Thymus (tissue), 11 donors: Measurements from ENCODE around the gene ARHGAP9. TPM values are rescaled to one million over a fixed set of nuclear protein-coding genes. Genes with fewer than 3 reads are reported as not detected.

Experiments
- DNase-seq, 9 donors: peaks; one replicate each; pipeline ENCODE4 v3.0.0-alpha.2; 2013; ENCODE audit warnings: low spot score in 9 of 9, low read depth in 6 of 9, missing footprints in 1 of 9
- H3K27ac ChIP-seq, 2 donors: one replicate each; pipeline ENCODE4 v1.5.1; 2013; ENCODE audit warnings: control low read depth in 1 of 2, low read depth in 1 of 2, low read length in 1 of 2, mild to moderate bottlenecking in 1 of 2, moderate library complexity in 1 of 2
- H3K27me3 ChIP-seq, 2 donors: one replicate each; pipeline ENCODE4 v1.5.1; 2013; ENCODE audit warnings: low read length in 1 of 2; ENCODE audit not compliant: control insufficient read depth in 2 of 2, insufficient read depth in 1 of 2
- H3K36me3 ChIP-seq, 2 donors: one replicate each; pipeline ENCODE4 v1.5.1; 2013; ENCODE audit warnings: low read length in 1 of 2, mild to moderate bottlenecking in 1 of 2, moderate library complexity in 1 of 2; ENCODE audit not compliant: control insufficient read depth in 2 of 2, insufficient read depth in 2 of 2
- H3K4me1 ChIP-seq, 2 donors: one replicate each; pipeline ENCODE4 v1.5.1; 2013; ENCODE audit warnings: low read length in 2 of 2; ENCODE audit not compliant: control insufficient read depth in 2 of 2, insufficient read depth in 2 of 2
- H3K4me3 ChIP-seq, 2 donors: one replicate each; pipeline ENCODE4 v1.5.1; 2013; ENCODE audit warnings: low read length in 2 of 2, control low read depth in 1 of 2, mild to moderate bottlenecking in 1 of 2
- H3K9me3 ChIP-seq, 2 donors: one replicate each; pipeline ENCODE4 v1.5.1; 2013; ENCODE audit warnings: low read length in 1 of 2, mild to moderate bottlenecking in 1 of 2; ENCODE audit not compliant: control insufficient read depth in 2 of 2, insufficient read depth in 1 of 2
- WGBS: extraction: QIAGEN DNeasy Blood & Tissue Kit; methylation state at CpG from one replicate; pipeline ENCODE4 v1.1.7; 2013; 5-methylcytosine and 5-hydroxymethylcytosine counted together
- polyA plus RNA-seq: library from polyadenylated mRNA; stranded (reverse); fragments of 200-250 nt; gene quantifications from one replicate; pipeline ENCODE4 v1.2.3, GENCODE V29; 2013
- total RNA-seq: library from RNA; stranded (reverse); fragments of 120-200 nt; gene quantifications from one replicate; pipeline ENCODE4 v1.2.4, GENCODE V29; 2013
- donor health status: healthy.

ARHGAP9 gene
- total and polyA plus RNA-seq, 2 donors, result 71.1 to 165 TPM

GRCh38 chr12:57523706-57524614, 44.3 kb upstream of the ARHGAP9 start:
- H3K4me1 ChIP-seq, result peaks cover 30 to 52% of the 10 kb centered on the region in 2 donors
- peak overlapping the region; percentile 82 to 99 for H3K27ac ChIP-seq
- peaks cover 45 to 50% of the 10 kb centered on the region in 2 donors for H3K36me3 ChIP-seq
- H3K4me3 ChIP-seq, result peak overlapping the region; percentile 71 to 84
- H3K9me3 ChIP-seq, result no peaks in the 10 kb centered on the region
- H3K27me3 ChIP-seq, result no peaks in the 10 kb centered on the region
- DNase-seq, result no peak
- 87% methylated on average over 14 of the region's 14 CpGs for WGBS

- Histone ChIP-seq H3K4me1 (peaks cover 33 to 54% of the 10 kb centered on the region in 2 donors), H3K4me3 (peak overlapping the region; percentile 71 to 84), H3K9me3 (no peaks in the 10 kb centered on the region), H3K27ac (peak overlapping the region; percentile 99), H3K36me3 (peaks cover 39 to 47% of the 10 kb centered on the region in 2 donors), H3K27me3 (no peaks in the 10 kb centered on the region)
- 1% methylated on average over 38 of the region's 38 CpGs for whole genome bisulfite sequencing
- DNase-seq, result peak in 7 of 9 donors; percentile 39 to 80 (median 58)
Observed at GRCh38 chr12:57522887-57523705, 43.4 kb upstream of the ARHGAP9 start.

GRCh38 chr12:57522011-57522886, 42.6 kb upstream of the ARHGAP9 start, which contains the start of gene MBD6:
TSS of gene MBD6 (plus strand) at chr12:57522824. CDS start at chr12:57524304, 1,480 bp downstream.
- H3K36me3 ChIP-seq, result peaks cover 34 to 47% of the 10 kb centered on the region in 2 donors
- peak within 1 kb of the TSS; percentile 71 to 84 for H3K4me3 ChIP-seq
- H3K4me1 ChIP-seq, result peaks cover 34 to 54% of the 10 kb centered on the region in 2 donors
- H3K27ac ChIP-seq, result peak within 1 kb of the TSS; percentile 99
- no peaks in the 10 kb centered on the region for H3K9me3 ChIP-seq
- DNase-seq, result peak; percentile 71 to 92 (median 82)
- H3K27me3 ChIP-seq, result no peaks in the 10 kb centered on the region
- under 1% methylated on average over 57 of the region's 57 CpGs for WGBS

- peak overlapping the region; percentile 71 to 84 for H3K4me3 ChIP-seq
- peaks cover 34 to 54% of the 10 kb centered on the region in 2 donors for H3K4me1 ChIP-seq
- peaks cover 35 to 47% of the 10 kb centered on the region in 2 donors for H3K36me3 ChIP-seq
- peak overlapping the region; percentile 99 for H3K27ac ChIP-seq
- H3K27me3 ChIP-seq, result no peaks in the 10 kb centered on the region
- peaks cover 0 to 3% of the 10 kb centered on the region in 2 donors for H3K9me3 ChIP-seq
- WGBS, result 77% methylated on average over 17 of the region's 17 CpGs
- DNase-seq, result peak in 5 of 9 donors; percentile 16 to 41 (median 26)
Observed at GRCh38 chr12:57521525-57522010, 41.9 kb upstream of the ARHGAP9 start.

- no peaks in the 10 kb centered on the region for H3K27me3 ChIP-seq
- H3K9me3 ChIP-seq, result peaks cover 0 to 3% of the 10 kb centered on the region in 2 donors
- peak; percentile 90 to 99 (median 99) for DNase-seq
- WGBS, result under 1% methylated on average over 52 of the region's 52 CpGs
- H3K27ac ChIP-seq, result peak within 1 kb of the TSS; percentile 99
- H3K4me1 ChIP-seq, result peaks cover 34 to 49% of the 10 kb centered on the region in 2 donors
- H3K4me3 ChIP-seq, result peak within 1 kb of the TSS; percentile 71 to 80
- H3K36me3 ChIP-seq, result peaks cover 35 to 50% of the 10 kb centered on the region in 2 donors
Observed at GRCh38 chr12:57520053-57520818, 40.6 kb upstream of the ARHGAP9 start, which contains the start of gene DDIT3. TSS of gene DDIT3 (minus strand) at chr12:57520514. CDS start at chr12:57517406, 3,108 bp downstream.

GRCh38 chr12:57519796-57520052, 40.1 kb upstream of the ARHGAP9 start:
- H3K4me1 ChIP-seq, result peaks cover 31 to 44% of the 10 kb centered on the region in 2 donors
- peak overlapping the region; percentile 86 to 94 for H3K27ac ChIP-seq
- H3K36me3 ChIP-seq, result peaks cover 36 to 50% of the 10 kb centered on the region in 2 donors
- DNase-seq, result peak in 2 of 9 donors; percentile 11 to 40
- H3K27me3 ChIP-seq, result no peaks in the 10 kb centered on the region
- H3K4me3 ChIP-seq, result peak overlapping the region; percentile 71 to 80
- WGBS, result 2% methylated on average over 8 of the region's 8 CpGs
- peaks cover 0 to 3% of the 10 kb centered on the region in 2 donors for H3K9me3 ChIP-seq

GRCh38 chr12:57518920-57519795, 39.5 kb upstream of the ARHGAP9 start:
- Histone ChIP-seq H3K4me1 (peaks cover 26 to 38% of the 10 kb centered on the region in 2 donors), H3K36me3 (peaks cover 36 to 50% of the 10 kb centered on the region in 2 donors), H3K9me3 (peaks cover 0 to 3% of the 10 kb centered on the region in 2 donors), H3K27me3 (no peaks in the 10 kb centered on the region), H3K27ac (peak overlapping the region; percentile 19 to 86), H3K4me3 (peak overlapping the region; percentile 71 to 80)
- no peak for DNase-seq
- WGBS, result 44% methylated on average over 7 of the region's 7 CpGs
